Measurements from ENCODE around the gene ASB6.
"Not testable (repeated sequence)": the region's sequence is repeated elsewhere in the genome, so short reads cannot be mapped to it uniquely, and the experiment has no call there.

Gene ASB6

GRCh38 chr9:129640086-129640870 is 1.7 kb downstream of the ASB6 start:
- peak; percentile 25 for DNase-seq

- no peak for DNase-seq
These were observed 2.2 kb downstream of the ASB6 start for GRCh38 chr9:129639756-129640085.

- DNase-seq: no peak
These were observed 2.8 kb downstream of the ASB6 start for GRCh38 chr9:129639034-129639630.

- no peak for DNase-seq
These were observed 4.1 kb downstream of the ASB6 start for GRCh38 chr9:129637673-129638439.

- no peak for DNase-seq
These were observed 4.8 kb downstream of the ASB6 start for GRCh38 chr9:129637102-129637501.

GRCh38 chr9:129636343-129636742 is 5.6 kb downstream of the ASB6 start:
- DNase-seq: not testable (repeated sequence)

- no peak for DNase-seq
These were observed 6.6 kb downstream of the ASB6 start for GRCh38 chr9:129635099-129636065.

GRCh38 chr9:129633848-129634247 is 8.1 kb downstream of the ASB6 start:
- no peak for DNase-seq

GRCh38 chr9:129633207-129633606 is 8.7 kb downstream of the ASB6 start:
- DNase-seq: no peak

GRCh38 chr9:129632460-129632859 is 9.5 kb downstream of the ASB6 start:
- DNase-seq: no peak

GRCh38 chr9:129631674-129632129 is 10.2 kb downstream of the ASB6 start:
- no peak for DNase-seq

GRCh38 chr9:129630967-129631673 is 10.8 kb downstream of the ASB6 start:
- no peak for DNase-seq

GRCh38 chr9:129629251-129629820 is 12.6 kb downstream of the ASB6 start:
- DNase-seq: no peak

GRCh38 chr9:129628709-129629108 is 13.2 kb downstream of the ASB6 start:
- DNase-seq: no peak

- DNase-seq: no peak
These were observed 14.2 kb downstream of the ASB6 start for GRCh38 chr9:129627556-129628440.

- DNase-seq: no peak
These were observed 15.2 kb downstream of the ASB6 start for GRCh38 chr9:129626625-129627284.

- DNase-seq: peak; percentile 57
These were observed 15.8 kb downstream of the ASB6 start, which contains the start of gene NTMT1 for GRCh38 chr9:129626079-129626624. NTMT1 (plus strand) TSS chr9:129626163; CDS start chr9:129632704, 6,541 bp downstream.

GRCh38 chr9:129624947-129625346 is 17.0 kb downstream of the ASB6 start:
- DNase-seq: peak; percentile 39

- DNase-seq: peak; percentile 73
These were observed 17.7 kb downstream of the ASB6 start for GRCh38 chr9:129624168-129624759.

Measured in NCI-H748 treated with DMSO at 0.1 percent for 48 hours (cell line).